Activated CD4-positive, alpha-beta T cell treated with anti-CD3 and anti-CD28 coated beads, Interleukin-2, amount 50 U/mL, for 1 hour (primary cell): ENCODE results near the gene B4GALNT1.
A peak's percentile ranks its signal among the peaks of the same experiment; 100 is the strongest.

Source experiments
- DNase-seq: peaks from one replicate; pipeline ENCODE4 v3.0.0-alpha.2; 2020

Gene B4GALNT1

DNA sequence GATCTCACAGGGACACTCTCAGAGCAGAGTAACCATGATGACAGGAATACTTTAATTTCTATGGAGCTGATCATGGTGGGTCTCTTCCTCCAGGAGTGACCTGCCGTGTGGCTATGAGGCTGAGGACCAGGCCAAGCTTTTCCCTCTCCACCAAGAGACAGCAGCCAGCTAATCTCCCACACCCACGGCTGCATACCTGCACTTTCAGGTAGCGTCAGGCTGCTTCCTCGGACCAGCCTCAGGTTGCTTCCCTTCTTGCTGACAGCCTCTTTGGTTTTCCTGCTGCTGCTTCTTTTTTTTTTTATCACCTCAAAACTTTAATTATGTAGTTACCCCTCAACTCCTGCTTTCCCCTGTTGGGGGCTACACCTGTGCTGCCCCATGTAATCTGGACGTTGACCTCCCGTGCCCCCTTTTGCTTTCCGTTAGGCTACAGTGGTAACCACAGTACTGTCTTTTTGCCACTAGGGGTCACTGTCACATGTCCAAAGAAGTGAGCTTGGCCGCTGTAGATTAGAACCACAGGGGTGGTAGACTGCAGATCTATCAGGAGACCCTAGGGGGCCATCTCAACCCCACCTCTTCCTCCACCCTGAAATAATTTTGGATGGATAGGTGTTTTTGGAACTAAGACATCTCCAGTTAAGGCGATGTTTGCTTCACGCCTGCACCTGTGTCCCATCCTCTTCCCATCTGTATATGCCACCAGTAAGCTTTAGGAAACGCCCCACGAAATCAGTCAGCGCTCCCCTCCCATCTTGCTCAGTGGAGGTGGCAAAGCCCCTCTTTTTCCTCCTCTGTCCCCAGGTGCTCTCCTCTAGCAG is 49.8 kb downstream of the B4GALNT1 start:
- peak; percentile 50 for DNase-seq

DNA sequence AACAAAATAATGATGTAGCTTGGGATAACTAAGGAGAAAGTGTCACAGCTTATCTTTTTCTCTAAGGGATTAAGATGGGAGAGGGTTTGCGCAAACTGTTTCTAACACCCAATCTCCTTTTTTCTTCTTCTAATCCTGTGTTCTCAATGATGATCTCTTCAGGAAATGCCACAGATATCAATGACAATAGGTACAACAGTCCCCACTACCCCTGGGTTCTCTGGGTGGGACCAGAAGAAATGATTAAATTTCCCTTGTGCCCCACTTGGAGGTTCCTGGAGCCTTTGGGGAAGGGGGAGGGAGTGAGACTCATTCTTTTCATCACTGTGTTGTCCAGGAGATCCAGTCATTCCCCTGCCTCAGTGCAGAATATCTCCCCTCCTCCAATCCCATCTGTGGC is 50.6 kb downstream of the B4GALNT1 start:
- no peak for DNase-seq

DNA sequence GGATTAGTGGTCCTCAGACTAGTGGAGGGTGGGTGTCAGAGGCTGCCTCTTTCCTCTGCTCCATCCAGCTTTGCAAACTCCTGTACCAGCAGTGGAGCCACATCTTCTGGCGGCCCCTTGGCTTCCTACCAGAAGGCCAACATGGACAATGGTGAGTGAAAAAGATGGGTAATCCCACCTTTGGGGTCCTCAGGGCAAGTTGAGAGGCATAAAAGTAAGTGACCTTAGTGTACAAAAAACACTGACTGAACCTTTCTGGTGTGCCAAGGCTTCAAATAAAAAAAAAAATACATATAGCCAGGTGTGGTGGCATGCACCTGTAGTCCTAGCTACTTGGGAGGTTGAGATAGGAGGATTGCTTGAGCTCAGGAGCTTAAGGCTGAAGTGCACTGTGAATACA is 51.2 kb downstream of the B4GALNT1 start:
- no peak for DNase-seq

DNA sequence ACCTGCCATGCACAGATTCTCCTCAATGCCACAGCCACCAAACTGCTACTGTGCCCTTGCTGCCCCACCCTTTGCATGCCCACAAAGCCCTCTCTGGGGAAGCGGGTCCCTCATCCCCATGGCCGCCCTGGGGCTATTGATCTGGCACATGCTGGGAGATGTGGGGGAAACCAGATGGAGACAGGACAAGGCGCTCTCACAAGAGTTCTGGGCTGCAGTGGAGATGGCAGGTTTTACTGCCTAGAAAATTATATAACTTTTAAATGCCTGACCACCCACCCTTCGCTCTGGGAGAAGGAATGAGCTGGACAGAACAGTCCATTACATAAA is 52.6 kb downstream of the B4GALNT1 start:
- no peak for DNase-seq

DNA sequence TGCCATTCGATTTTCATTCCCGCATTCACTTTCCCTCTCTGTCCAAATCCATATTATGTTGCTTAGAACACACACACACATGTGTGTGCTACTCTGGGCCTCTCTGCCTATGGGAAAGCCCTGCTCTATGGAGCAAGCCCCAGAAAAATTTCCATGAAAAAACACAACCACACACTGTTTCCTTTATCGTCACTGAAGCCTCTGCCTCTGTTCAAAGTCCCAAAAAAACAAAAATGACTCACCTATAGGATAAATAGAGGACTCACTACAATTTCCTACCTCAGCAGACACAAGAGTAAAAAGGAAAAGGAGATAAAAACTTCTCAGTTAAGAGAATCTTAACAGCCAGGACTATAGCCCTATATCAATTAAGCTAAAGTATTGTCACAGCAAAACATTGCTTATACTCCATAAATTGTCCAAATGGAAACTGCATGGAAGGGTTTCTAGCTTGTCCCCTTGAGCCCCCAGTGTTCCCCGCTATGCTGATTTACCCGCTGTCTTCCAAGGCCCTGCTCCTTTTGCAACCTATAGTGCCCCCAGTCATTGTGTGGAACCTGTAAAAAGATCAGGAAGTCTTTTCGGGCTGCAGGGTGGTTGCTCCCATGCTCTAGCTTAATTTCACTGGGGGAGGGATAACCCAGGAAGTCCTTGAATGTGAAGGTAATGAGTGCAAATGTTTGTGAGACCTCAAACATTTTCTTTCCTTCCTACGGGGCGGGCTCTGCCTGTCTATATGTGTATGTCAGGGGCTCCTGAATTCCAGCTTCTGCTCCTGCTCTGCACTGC is 53.1 kb downstream of the B4GALNT1 start:
- DNase-seq = no peak

DNA sequence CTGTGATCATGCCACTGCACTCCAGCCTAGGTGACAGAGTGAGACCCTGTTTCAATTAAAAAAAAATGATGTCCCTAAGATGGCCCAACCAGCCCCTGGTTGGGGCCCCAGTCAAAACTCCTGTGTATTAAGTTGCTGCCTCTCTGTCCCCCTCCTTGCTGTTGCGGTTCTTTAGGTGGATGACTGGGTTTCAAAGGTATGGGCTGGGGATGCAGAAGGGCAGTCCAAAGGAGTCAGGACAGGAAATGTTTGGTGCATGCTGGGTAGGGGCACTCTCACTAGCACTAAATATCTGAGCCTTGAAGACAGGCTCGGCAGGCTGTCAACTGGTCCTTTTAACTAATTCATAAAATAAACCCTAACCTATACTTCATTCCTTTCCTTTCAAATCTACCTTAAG is 54.0 kb downstream of the B4GALNT1 start:
- no peak for DNase-seq

DNA sequence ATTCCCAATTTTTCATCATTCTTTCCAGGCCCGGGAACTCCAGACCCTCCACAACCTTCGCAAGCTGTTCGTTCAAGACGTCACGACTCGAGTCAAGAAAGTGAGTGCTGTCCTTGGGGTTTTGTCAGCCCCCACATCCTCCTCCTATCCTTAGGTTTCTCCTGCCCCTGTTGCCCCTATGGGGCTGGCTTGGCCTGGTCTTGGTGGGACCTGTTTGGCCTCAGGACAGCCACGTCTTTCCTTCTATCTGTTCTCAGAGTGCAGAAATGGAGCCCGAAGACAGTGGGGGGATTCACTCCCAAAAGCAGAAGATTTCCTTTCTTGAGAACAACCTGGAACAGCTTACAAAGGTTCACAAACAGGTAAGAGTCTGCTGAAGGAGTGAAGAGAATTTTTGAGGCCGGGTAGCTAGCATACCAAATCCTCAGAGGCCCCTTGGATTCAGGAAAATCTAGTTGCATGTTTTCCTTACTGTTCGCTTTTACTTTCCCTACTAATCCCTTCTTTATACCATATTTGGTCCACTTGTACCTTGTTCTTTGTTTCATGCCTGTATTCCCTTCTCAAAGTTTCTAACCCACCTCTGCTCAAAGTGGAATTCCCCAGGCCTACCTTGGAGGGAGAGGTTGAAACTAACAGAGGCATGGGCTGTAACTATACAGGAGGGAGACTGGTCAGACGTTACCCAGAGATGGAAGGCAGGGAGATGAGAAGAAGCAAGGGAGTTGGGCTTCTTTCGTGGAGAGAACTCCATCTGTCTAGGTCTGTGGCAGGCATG is 54.8 kb downstream of the B4GALNT1 start:
- no peak for DNase-seq

DNA sequence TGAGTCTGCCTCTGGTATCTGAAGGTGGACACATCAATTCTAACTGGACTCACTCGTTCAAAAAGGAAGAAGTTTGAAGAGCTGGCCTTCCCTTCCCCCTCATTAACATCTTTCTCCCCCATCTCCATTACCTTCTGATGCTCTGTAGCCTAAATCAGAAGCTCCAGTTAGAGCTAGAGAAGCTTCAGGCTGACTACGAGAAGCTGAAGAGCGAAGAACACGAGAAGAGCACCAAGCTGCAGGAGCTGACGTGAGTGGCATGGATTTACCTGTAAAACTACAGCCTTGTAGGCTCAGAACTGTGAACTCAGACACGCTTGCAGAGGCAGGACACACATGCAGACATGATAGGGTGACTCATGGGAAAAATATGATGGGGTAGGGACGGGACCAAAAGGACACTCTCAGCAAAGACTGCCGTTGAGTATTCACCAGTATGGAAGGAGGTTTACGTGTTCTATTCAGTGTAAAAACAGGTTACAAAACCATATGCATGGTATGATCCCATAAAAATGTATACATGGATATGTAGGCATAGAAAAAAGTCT is 56.3 kb downstream of the B4GALNT1 start:
- no peak for DNase-seq
